UCSD-AML1 (cell line): ENCODE results near the gene MTR.

ENCODE experiments used
- DNase-seq: peaks from one replicate; lab custom pipeline; 2025; ENCODE audit not compliant: unreplicated experiment; lab: John Stamatoyannopoulos, UW

Gene MTR

GRCh38 chr1:236862219-236862591 lies 67.1 kb downstream of the MTR start:
- DNase-seq: no peak

DNA sequence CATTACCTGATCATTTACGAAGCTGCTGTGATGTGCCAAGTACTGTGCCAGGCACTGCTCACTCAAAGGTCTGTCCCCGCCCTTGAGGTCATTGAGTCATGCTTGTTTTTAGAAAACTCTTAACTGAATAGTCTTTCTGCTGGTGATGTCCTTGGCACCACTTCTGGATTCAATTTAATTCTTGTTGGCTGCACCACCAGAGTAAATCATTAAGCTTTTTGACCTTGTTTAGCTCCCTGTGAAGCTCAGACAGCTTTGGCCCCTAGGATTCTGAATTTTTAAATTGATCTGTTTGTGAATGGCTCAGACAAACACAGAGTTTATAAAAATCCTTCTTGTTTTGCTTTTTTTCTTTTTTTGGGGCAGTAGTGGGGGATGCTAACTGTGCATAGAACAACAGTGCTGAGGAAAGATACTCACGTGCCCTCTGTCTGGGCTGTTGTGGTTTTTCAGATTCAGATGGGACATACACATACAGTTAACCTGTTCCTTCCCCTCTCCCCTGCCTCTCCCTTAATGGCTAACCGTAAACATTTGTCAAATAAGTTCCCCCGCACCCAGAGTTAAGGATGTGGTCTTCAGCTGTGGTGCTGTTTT lies 67.6 kb downstream of the MTR start:
- no peak for DNase-seq

GRCh38 chr1:236864211-236864610 lies 69.1 kb downstream of the MTR start:
- no peak for DNase-seq

- no peak for DNase-seq
Measured at GRCh38 chr1:236864996-236865817, 70.1 kb downstream of the MTR start.

- DNase-seq: no peak
Measured at GRCh38 chr1:236865818-236866155, 70.7 kb downstream of the MTR start.

- DNase-seq: peak; percentile 35
Measured at GRCh38 chr1:236868625-236869467, 73.8 kb downstream of the MTR start.

DNA sequence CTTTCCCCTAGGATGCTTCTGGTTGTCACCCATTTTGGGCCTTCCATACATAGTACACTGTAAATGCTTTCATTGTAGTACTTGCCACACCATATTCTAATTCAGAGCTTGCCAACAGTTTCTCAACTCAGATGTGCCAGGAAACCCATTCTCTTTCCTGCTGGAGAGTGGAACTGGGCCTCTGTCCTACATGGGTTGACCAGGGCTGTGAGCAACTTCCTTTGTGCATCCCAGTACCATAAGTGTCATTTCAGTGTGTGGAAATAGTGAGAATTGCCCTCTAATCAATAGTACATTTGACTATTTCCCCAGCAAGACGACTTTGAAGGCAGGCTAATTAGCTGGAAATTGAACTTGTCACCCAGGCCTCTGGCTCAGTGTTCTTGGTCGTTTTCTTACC lies 74.8 kb downstream of the MTR start:
- no peak for DNase-seq

- no peak for DNase-seq
Measured at GRCh38 chr1:236870721-236871120, 75.6 kb downstream of the MTR start.

DNA sequence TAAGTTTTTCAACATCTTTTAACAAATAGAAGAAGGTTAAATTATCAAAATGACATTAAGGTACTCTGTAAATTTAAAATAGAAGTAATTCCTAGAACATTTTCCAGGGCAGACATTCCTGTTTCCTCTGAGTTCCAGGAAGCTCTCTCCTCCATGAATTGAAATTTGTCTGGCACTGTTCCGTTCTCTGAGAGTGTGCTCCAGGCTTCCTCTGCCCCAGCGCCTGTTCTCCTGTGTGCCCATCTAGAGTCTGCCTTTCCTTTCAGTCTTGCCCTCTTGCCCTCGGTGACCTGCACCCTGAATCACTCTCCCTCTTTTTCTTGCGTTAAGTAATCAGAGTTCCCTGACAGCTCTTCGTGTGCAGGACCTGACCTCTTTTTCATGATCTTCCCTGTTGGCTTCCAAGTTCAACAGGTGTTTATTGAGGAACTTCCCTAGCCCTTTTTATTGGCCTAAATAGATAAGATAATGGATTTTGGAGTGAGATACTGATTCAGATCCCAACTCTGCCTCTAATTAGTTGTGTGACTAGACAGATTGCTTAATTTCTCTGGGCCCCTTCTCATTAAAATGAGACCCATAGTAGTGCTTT lies 77.1 kb downstream of the MTR start:
- no peak for DNase-seq

DNA sequence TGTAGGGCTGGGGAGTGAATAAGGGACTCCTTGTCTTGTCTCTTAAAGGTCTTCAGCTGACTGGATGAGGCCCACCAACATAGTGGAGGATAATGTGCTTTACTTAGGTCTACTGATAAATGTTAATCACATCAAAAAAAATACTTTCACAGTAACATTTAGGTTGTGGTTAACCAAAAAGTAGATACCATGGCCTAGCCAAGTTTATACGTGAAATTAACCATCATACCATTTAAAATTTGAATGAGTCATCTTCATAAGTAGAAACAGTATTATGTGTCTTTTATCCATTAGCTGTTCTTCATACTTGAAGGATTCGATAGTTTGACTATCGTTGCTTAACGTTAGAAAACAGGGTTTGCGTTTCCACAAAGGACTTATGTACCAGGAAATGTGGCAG lies 80.9 kb downstream of the MTR start:
- DNase-seq: no peak

- DNase-seq: no peak
Measured at GRCh38 chr1:236877661-236878060, 82.6 kb downstream of the MTR start.

DNA sequence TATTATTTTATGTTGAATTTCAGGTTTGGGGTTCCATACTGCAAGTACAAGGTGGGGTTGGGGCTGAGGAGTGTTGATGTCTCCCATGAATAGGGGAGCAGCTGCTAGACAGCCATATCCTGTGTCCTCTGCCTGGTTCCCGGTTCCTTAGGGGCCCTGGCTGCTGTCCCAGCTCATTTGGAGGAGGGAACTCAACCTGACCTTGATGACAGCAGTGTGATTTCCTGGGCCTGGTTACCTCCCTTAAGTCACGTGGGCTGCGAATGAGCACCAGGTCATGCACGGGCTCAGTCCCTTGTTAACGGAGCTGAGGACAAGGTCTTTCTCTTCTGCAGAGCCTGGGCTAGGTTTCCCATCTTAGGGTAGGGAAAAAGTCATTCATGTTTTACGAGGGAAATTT lies 85.1 kb downstream of the MTR start:
- DNase-seq: no peak

GRCh38 chr1:236882678-236883077 lies 87.6 kb downstream of the MTR start:
- DNase-seq: no peak

DNA sequence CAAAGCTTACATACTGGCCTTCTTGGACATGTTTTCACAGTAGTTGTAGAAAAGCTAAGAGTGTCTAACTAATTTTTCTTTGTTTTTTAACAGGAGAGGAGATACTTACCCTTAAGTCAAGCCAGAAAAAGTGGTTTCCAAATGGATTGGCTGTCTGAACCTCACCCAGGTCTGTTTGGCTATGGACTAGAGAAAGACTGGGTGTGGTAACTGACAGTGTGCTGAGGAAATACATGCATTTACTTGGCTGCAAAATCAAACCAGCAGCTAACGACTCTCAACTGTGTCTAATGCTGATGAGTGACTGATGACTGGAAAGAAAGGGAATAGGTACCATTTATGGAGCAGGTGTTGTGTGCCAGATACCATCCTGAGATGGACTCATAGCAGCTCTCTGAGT lies 91.1 kb downstream of the MTR start:
- no peak for DNase-seq

DNA sequence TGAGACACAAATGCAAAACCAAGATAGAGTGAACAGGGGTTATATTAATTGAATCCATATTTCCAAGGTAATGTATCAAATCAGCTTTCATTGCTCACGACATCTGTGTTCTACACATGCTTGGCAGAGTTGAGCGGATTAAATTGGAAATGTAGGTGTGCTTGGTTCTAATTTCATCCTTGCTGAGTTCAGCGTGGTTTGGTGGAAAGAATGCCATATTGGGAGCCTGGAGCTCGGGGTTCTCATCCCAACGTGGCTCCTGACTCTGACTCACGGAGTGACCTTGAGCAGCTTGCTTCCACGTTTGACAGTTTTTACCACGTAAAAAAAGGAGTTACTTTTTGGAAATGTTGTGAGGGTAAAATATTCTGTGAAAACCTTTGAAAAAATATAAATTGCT lies 92.0 kb downstream of the MTR start:
- DNase-seq: no peak

GRCh38 chr1:236888126-236888525 lies 93.0 kb downstream of the MTR start:
- no peak for DNase-seq

- DNase-seq: no peak
Measured at GRCh38 chr1:236888903-236889302, 93.8 kb downstream of the MTR start.

DNA sequence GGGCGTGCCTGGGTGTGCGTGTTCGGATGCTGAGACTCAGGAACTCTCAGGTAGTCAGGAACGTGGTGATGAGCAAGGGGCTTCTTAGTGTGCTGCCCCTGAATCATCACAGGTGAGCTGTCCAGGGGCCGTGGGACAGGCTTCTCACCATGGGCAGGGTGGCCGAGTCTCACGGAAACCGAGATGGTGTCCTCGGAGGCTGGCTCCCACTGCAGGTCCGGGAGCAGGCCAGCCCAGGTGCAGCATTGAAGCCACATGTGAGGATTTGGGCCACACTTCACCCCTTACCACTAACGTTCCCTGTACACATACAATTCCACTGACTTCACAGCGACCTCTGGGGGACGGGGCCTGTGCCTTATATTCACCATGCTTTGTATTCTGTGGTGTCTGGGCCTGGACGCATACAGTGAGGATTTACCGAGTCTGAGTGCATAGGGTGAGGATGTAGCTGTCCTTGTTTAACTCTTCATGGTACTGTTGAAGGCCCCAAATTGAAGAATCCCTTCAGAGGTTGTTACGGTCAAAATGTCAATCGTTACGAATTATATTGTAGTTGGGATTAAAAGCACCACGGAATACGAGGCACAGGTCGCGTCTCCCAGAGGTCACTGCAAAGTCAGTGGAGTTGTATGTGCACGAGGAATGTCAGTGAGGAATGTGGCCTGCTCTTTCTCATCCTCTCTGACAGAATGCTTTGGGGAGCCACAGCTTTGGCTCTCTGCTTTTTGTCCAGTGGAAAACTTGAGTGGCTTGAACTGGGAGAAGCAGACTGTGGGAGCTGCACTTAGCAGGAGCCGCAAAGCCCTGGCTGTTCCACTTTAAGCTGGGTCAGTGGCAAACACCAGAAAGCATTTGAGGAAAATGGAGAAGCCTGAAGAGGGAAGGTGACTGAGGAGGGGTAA lies 95.3 kb downstream of the MTR start:
- DNase-seq: no peak

DNA sequence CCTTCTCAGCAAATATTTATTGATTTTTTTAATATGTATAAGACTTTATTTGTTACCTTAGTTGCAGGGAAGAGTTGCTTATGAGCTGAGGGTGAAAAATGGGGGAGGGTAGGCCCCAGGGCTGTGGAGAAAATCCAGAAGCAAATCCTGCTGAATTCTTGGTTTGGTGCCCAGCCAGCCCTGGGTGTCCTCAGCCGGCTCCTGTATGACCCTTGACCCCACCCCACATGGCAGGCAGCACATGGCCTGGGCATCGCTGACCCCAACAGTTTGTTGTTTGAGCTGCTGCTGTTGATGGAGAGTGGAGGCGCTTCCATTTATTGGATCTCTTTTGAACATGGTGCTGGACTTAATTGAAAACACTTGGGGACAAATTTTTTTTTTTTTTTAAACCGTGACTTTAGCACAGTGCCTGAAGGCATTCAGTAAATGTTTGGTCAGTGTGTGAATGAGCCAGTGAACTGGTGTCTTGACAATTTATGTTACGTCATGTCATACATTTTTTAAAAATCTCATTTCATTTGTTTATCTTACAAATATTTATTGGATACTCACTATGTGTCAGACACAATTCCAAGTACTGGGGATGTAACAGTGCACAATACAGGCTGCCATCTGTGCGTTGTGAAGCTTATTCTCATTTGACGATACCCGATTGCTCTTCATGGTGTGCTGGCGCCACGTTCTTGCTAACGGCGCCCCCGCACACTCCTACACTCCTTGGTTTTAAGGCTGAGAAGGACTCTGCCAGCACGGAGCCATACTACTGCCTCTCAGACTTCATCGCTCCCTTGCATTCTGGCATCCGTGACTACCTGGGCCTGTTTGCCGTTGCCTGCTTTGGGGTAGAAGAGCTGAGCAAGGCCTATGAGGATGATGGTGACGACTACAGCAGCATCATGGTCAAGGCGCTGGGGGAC lies 98.8 kb downstream of the MTR start:
- no peak for DNase-seq
